GM20000 (cell line): ENCODE data around the gene URAD.
"Not testable (repeated sequence)": the region's sequence is repeated elsewhere in the genome, so short reads cannot be mapped to it uniquely, and the experiment has no call there.

Experiments used
- DNase-seq: peaks from one replicate; pipeline ENCODE4 v3.0.0; 2012; ENCODE audit warnings: low spot score
- CTCF ChIP-seq: IDR thresholded peaks from 2 replicates; pipeline ENCODE4 v1.5.1; 2012; ENCODE audit warnings: mild to moderate bottlenecking, control low read depth; ENCODE audit errors: extremely low read depth, missing control alignments

Gene URAD

GRCh38 chr13:27988520-27988919 is at the start of gene URAD:
TSS of gene URAD (minus strand) at chr13:27988693. CDS start at chr13:27988637, 56 bp downstream.
- TF ChIP-seq CTCF, result no peak

GRCh38 chr13:28037399-28037798 is 48.9 kb upstream of the URAD start:
- DNase-seq, result peak; percentile 28

More at GRCh38 chr13:27988520-27988919, at the start of gene URAD:
- no peak for DNase-seq

GRCh38 chr13:28035146-28035782 is 46.8 kb upstream of the URAD start:
- no peak for TF ChIP-seq CTCF
- no peak for DNase-seq

More at GRCh38 chr13:28037399-28037798, 48.9 kb upstream of the URAD start:
- no peak for TF ChIP-seq CTCF

GRCh38 chr13:28033894-28034655 is 45.6 kb upstream of the URAD start:
- TF ChIP-seq CTCF, result no peak
- no peak for DNase-seq

GRCh38 chr13:28032438-28032837 is 43.9 kb upstream of the URAD start:
- DNase-seq, result not testable (repeated sequence)

- TF ChIP-seq CTCF, result no peak
- DNase-seq, result no peak
Measured at GRCh38 chr13:28031896-28032288, 43.4 kb upstream of the URAD start.

- TF ChIP-seq CTCF, result no peak
- DNase-seq, result peak; percentile 26
Measured at GRCh38 chr13:28031220-28031895, 42.9 kb upstream of the URAD start.
